Fibroblast of lung (primary cell): ENCODE data around the gene CTPS2. TPM values are rescaled to one million over a fixed set of nuclear protein-coding genes. Genes with fewer than 3 reads are reported as not detected.
"Not testable (repeated sequence)": the region's sequence is repeated elsewhere in the genome, so short reads cannot be mapped to it uniquely, and the experiment has no call there.

Experiments
- DNase-seq, 2 donors: peaks; one replicate each; pipeline versions ENCODE4 v3.0.0 to v3.0.0-alpha.2; 2010; ENCODE audit warnings: low read depth in 2 of 2
- H2AFZ ChIP-seq: 2 replicates; pipeline ENCODE4 v1.5.1; 2012; ENCODE audit warnings: low read length, control low read depth, inconsistent platforms
- H3K27ac ChIP-seq: 2 replicates; pipeline ENCODE4 v1.5.1; 2011; ENCODE audit warnings: low read length, control low read depth; ENCODE audit not compliant: insufficient read depth
- H3K27me3 ChIP-seq: 2 replicates; pipeline ENCODE4 v1.5.1; 2011; ENCODE audit warnings: mild to moderate bottlenecking, low read length; ENCODE audit not compliant: control insufficient read depth, insufficient read depth
- H3K36me3 ChIP-seq: 2 replicates; pipeline ENCODE4 v1.5.1; 2011; ENCODE audit warnings: low read length; ENCODE audit not compliant: control insufficient read depth, insufficient read depth
- H3K4me1 ChIP-seq: 2 replicates; pipeline ENCODE4 v1.5.1; 2011; ENCODE audit warnings: low read length; ENCODE audit not compliant: control insufficient read depth, insufficient read depth; ENCODE audit errors: extremely low read depth
- H3K4me2 ChIP-seq: 2 replicates; pipeline ENCODE4 v1.5.1; 2011; ENCODE audit warnings: low read length, control low read depth; ENCODE audit not compliant: insufficient read depth; ENCODE audit errors: extremely low read depth
- H3K4me3 ChIP-seq, 4 experiments: fragments of 200-600 bp in 1 of 4; sonication (generic) in 1 of 4; replicated peaks in 1 of 4; 2 replicates each; pipeline ENCODE4 v1.5.1; 2011 to 2016; ENCODE audit warnings: low read length in 4 of 4, low read depth in 3 of 4, mild to moderate bottlenecking in 3 of 4, control low read depth in 2 of 4, inconsistent platforms in 1 of 4, mixed read lengths in 1 of 4; ENCODE audit not compliant: insufficient read depth in 1 of 4; ENCODE audit errors: control extremely low read depth in 1 of 4
- H3K79me2 ChIP-seq: 2 replicates; pipeline ENCODE4 v1.5.1; 2012; ENCODE audit warnings: mild to moderate bottlenecking, low read length, inconsistent platforms; ENCODE audit not compliant: control insufficient read depth, insufficient read depth
- H3K9ac ChIP-seq: 2 replicates; pipeline ENCODE4 v1.5.1; 2011; ENCODE audit warnings: mild to moderate bottlenecking, low read length, control low read depth; ENCODE audit not compliant: insufficient read depth
- H3K9me3 ChIP-seq: 2 replicates; pipeline ENCODE4 v1.5.1; 2012; ENCODE audit warnings: low read depth, low read length; ENCODE audit not compliant: control insufficient read depth, insufficient read depth
- H4K20me1 ChIP-seq: 2 replicates; pipeline ENCODE4 v1.5.1; 2011; ENCODE audit warnings: low read length; ENCODE audit not compliant: control insufficient read depth, insufficient read depth; ENCODE audit errors: extremely low read depth
- EZH2 ChIP-seq: IDR thresholded peaks from 2 replicates; pipeline ENCODE4 v1.5.1; 2012; ENCODE audit warnings: low read length, control low read depth, mild to moderate bottlenecking; ENCODE audit errors: missing control alignments
- polyA plus RNA-seq, 2 donors: library from polyadenylated mRNA; depleted of rRNA in 1 of 2; stranded (reverse) in 1 of 2; unstranded in 1 of 2; fragments of >200 nt; gene quantifications; 2 replicates each; pipeline ENCODE4 v1.2.1, GENCODE V29; 2011 to 2012; ENCODE audit warnings: missing spikeins in 1 of 2
- total RNA-seq: library from RNA; depleted of rRNA; stranded (reverse); fragments of >200 nt; gene quantifications from 2 replicates; pipeline ENCODE4 v1.2.1, GENCODE V29; 2014
- TF ChIP-seq, protein P1 (sequence below), 2 donors: IDR thresholded peaks in 1 of 2; conservative IDR thresholded peaks in 1 of 2; 1 replicate in 1 of 2; 2 replicates in 1 of 2; pipeline ENCODE4 v1.5.1; 2011 to 2012; ENCODE audit warnings: low read length in 2 of 2, control low read depth in 1 of 2, inconsistent platforms in 1 of 2, low read depth in 1 of 2, mild to moderate bottlenecking in 1 of 2

CTPS2 gene
- total and polyA plus RNA-seq, 2 donors (not counting 1 experiment from before 2014, with no cell fraction given) = 5.4 to 9.9 TPM

DNA sequence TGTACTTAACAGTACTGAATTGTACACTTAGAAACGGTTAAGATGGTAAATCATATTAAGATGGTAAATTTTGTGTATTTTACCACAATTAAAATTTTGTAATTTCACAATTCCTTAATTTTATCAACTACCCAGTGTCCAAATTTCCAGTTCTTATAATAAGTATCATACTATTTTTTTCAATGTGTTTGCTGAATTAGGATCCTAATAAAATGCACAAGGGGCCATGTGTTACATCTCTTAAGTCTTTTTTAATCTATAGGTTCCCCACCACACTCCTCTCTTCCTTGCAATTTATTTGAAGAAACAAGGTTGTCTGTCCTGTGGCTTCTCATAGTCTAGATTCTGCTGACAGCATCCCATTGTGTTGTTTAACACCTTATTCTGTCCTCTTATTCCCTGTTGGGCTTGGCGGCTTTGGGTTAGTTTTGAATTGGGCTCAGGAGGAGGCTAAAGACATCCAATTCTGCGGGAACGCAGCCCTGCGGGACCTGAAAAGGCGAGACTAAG lies 6.4 kb upstream of the CTPS2 start:
- Histone ChIP-seq H3K4me3 (peak overlapping the region; percentile 67 to 87 (median 70)), H3K36me3 (no peaks in the 10 kb centered on the region), H3K4me2 (peak overlapping the region; percentile 100), H4K20me1 (no peaks in the 10 kb centered on the region), H2AFZ (peak overlapping the region; percentile 85), H3K79me2 (peaks cover 33% of the 10 kb centered on the region), H3K9me3 (no peaks in the 10 kb centered on the region), H3K9ac (peak overlapping the region; percentile 94), H3K27me3 (no peaks in the 10 kb centered on the region), H3K4me1 (no peaks in the 10 kb centered on the region), H3K27ac (peak overlapping the region; percentile 100)
- no peak for DNase-seq
- no peak for TF ChIP-seq EZH2
- TF ChIP-seq, protein P1, sequence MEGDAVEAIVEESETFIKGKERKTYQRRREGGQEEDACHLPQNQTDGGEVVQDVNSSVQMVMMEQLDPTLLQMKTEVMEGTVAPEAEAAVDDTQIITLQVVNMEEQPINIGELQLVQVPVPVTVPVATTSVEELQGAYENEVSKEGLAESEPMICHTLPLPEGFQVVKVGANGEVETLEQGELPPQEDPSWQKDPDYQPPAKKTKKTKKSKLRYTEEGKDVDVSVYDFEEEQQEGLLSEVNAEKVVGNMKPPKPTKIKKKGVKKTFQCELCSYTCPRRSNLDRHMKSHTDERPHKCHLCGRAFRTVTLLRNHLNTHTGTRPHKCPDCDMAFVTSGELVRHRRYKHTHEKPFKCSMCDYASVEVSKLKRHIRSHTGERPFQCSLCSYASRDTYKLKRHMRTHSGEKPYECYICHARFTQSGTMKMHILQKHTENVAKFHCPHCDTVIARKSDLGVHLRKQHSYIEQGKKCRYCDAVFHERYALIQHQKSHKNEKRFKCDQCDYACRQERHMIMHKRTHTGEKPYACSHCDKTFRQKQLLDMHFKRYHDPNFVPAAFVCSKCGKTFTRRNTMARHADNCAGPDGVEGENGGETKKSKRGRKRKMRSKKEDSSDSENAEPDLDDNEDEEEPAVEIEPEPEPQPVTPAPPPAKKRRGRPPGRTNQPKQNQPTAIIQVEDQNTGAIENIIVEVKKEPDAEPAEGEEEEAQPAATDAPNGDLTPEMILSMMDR (conservative IDR thresholded peaks at IDR 0.05 in 1 of 2, IDR thresholded peaks at IDR 0.05 in 1 of 2; ENCODE audit: low read depth in 1 of 2, low read length in 2 of 2) = no peak

DNA sequence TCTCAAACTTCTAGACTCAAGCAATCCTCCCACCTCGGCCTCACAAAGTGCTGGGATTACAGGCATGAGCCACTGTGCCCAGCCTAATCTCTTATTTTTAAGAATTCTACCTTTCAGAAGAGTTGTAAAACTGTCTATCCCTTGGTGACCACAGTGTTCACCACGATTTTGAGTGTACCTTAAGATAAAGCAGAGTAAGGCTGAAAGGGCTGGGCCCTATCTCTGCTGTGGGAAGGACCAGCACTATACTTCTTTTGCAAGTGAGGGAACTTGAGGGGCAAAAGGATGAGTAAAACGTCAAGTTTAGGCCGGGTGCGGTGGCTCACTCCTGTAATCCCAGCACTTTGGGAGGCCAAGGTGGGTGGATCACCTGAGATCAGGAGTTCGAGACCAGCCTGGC lies 4.0 kb upstream of the CTPS2 start:
- H4K20me1 ChIP-seq, H3K36me3 ChIP-seq, H3K4me1 ChIP-seq, H2AFZ ChIP-seq, H3K4me3 ChIP-seq, H3K9ac ChIP-seq, H3K9me3 ChIP-seq, H3K27ac ChIP-seq, H3K27me3 ChIP-seq, DNase-seq, H3K4me2 ChIP-seq: not testable (repeated sequence)
- H3K79me2 ChIP-seq = peaks cover 15% of the 10 kb centered on the region

DNA sequence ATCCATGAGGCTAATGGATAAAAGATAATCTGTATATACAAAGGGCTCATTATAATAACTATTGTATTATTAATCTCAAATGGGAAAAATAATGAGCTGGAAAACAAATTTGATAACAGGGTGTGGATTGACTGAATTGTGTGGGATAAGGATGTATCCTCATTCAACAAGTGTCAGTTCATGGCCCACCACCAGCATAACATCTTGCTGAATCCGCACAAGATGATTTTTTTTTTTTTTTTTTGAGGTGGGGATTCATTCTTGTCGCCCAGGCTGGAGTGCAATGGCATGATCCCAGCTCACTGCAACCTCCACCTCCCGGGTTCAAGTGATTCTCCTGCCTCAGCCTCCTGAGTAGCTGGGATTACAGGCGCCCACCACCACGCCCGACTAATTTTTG lies 3.2 kb upstream of the CTPS2 start:
- not testable (repeated sequence) for H3K27ac ChIP-seq, H3K27me3 ChIP-seq, DNase-seq, H3K4me2 ChIP-seq, H3K36me3 ChIP-seq, H3K4me3 ChIP-seq, H4K20me1 ChIP-seq, H3K9ac ChIP-seq, H3K4me1 ChIP-seq, H3K79me2 ChIP-seq, H2AFZ ChIP-seq, H3K9me3 ChIP-seq

DNA sequence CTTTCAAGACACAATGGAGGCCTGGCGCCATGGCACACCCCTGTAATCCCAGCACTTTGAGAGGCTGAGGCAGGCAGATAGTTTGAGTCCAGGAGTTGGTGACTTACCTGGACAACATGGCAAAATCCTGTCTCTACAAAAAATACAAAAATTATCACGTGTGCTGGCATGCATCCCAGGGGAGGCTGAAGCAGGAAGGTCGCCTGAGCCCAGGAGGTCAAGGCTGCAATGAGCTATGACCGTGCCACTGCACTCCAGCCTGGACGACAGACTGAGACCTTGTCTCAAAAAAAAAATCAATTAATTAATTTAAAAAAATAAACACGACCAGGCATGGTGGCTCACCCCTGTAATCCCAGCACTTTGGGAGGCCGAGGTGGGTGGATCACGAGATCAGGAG lies 2.0 kb upstream of the CTPS2 start:
- Histone ChIP-seq H3K27me3 (no peaks in the 10 kb centered on the region), H3K4me2 (no peak overlapping the region), H3K36me3 (no peaks in the 10 kb centered on the region), H3K4me1 (no peaks in the 10 kb centered on the region), H4K20me1 (no peaks in the 10 kb centered on the region), H3K79me2 (no peaks in the 10 kb centered on the region), H2AFZ (no peak overlapping the region), H3K9me3 (no peaks in the 10 kb centered on the region), H3K4me3 (no peak overlapping the region), H3K9ac (no peak overlapping the region), H3K27ac (no peak overlapping the region)
- DNase-seq = no peak
- TF ChIP-seq EZH2 = no peak
- TF ChIP-seq, protein P1 (conservative IDR thresholded peaks at IDR 0.05 in 1 of 2, IDR thresholded peaks at IDR 0.05 in 1 of 2; ENCODE audit: low read depth in 1 of 2, low read length in 2 of 2) = no peak
